Naive thymus-derived CD4-positive, alpha-beta T cell (primary cell): Measurements from ENCODE around the gene ZIM2. TPM values are rescaled to one million over a fixed set of nuclear protein-coding genes. Genes with fewer than 3 reads are reported as not detected.

Source experiments
- ATAC-seq: fragments of 150-1000 bp; cut with Tn5 transposase; 2 replicates; pipeline ENCODE4 v1.10.0; 2021; ENCODE audit warnings: mild to moderate bottlenecking, moderate library complexity
- CTCF ChIA-PET: fragments of 350-600 bp; sonication (Branson Sonifier 250); formaldehyde crosslinking; loops from one replicate; lab custom pipeline; 2021; ENCODE audit warnings: antibody characterized with exemption; lab: Charles Lee
- POLR2A ChIA-PET: fragments of 350-600 bp; sonication (Branson Sonifier 250); formaldehyde crosslinking; loops from one replicate; lab custom pipeline; 2021; ENCODE audit warnings: antibody characterized with exemption, inconsistent platforms; lab: Charles Lee
- DNase-seq, 9 donors: peaks; one replicate each; pipeline versions ENCODE4 v3.0.0 to v3.0.0-alpha.2; 2020 to 2022; ENCODE audit warnings: mixed read lengths in 1 of 9
- H3K27ac ChIP-seq: one replicate; pipeline ENCODE4 v1.7.0; 2013; ENCODE audit warnings: mild to moderate bottlenecking, low read depth, low read length, moderate library complexity
- H3K27me3 ChIP-seq, 2 donors: one replicate each; pipeline ENCODE4 v1.7.0; 2013; ENCODE audit warnings: low read length in 2 of 2, mild to moderate bottlenecking in 2 of 2, moderate library complexity in 2 of 2; ENCODE audit not compliant: control insufficient read depth in 2 of 2, insufficient read depth in 2 of 2
- H3K36me3 ChIP-seq, 3 experiments: 1 replicate in 2 of 3; 2 replicates in 1 of 3; pipeline ENCODE4 v1.7.0; 2013; ENCODE audit warnings: low read length in 3 of 3, mild to moderate bottlenecking in 3 of 3, moderate library complexity in 1 of 3; ENCODE audit not compliant: insufficient read depth in 3 of 3, control insufficient read depth in 2 of 3
- H3K4me1 ChIP-seq, 2 donors: one replicate each; pipeline ENCODE4 v1.7.0; 2013; ENCODE audit warnings: low read length in 2 of 2, mild to moderate bottlenecking in 2 of 2, moderate library complexity in 1 of 2; ENCODE audit not compliant: control insufficient read depth in 2 of 2, insufficient read depth in 2 of 2
- H3K4me3 ChIP-seq: 2 replicates; pipeline ENCODE4 v1.7.0; 2013; ENCODE audit warnings: mild to moderate bottlenecking, low read length
- H3K9me3 ChIP-seq, 3 experiments: 1 replicate in 2 of 3; 2 replicates in 1 of 3; pipeline ENCODE4 v1.7.0; 2013; ENCODE audit warnings: low read length in 3 of 3; ENCODE audit not compliant: control insufficient read depth in 2 of 3
- H3K27ac Mint-ChIP-seq, 9 donors: one replicate each; pipeline ENCODE4 v1.8.0; 2020 to 2022; ENCODE audit warnings: mixed read lengths in 9 of 9, mild to moderate bottlenecking in 8 of 9, moderate library complexity in 5 of 9, inconsistent platforms in 2 of 9
- H3K27me3 Mint-ChIP-seq, 5 donors: one replicate each; pipeline ENCODE4 v1.8.0; 2021 to 2022; ENCODE audit warnings: mixed read lengths in 5 of 5, mild to moderate bottlenecking in 1 of 5
- H3K36me3 Mint-ChIP-seq, 5 donors: one replicate each; pipeline ENCODE4 v1.8.0; 2020 to 2022; ENCODE audit warnings: mixed read lengths in 5 of 5, mild to moderate bottlenecking in 3 of 5, inconsistent platforms in 1 of 5
- H3K4me1 Mint-ChIP-seq, 7 donors: one replicate each; pipeline ENCODE4 v1.8.0; 2020 to 2022; ENCODE audit warnings: mixed read lengths in 7 of 7, mild to moderate bottlenecking in 3 of 7, inconsistent platforms in 1 of 7
- H3K4me3 Mint-ChIP-seq, 10 donors: one replicate each; pipeline ENCODE4 v1.8.0; 2020 to 2022; ENCODE audit warnings: mild to moderate bottlenecking in 10 of 10, mixed read lengths in 10 of 10, moderate library complexity in 6 of 10, inconsistent platforms in 2 of 10
- H3K9me3 Mint-ChIP-seq, 11 donors: one replicate each; pipeline ENCODE4 v1.8.0; 2020 to 2022; ENCODE audit warnings: mixed read lengths in 11 of 11, mild to moderate bottlenecking in 4 of 11, inconsistent platforms in 1 of 11, moderate library complexity in 1 of 11
- intact Hi-C, 2 donors: fragments of 100-400 bp; cut with micrococcal nuclease; formaldehyde crosslinking; loops; one replicate each; pipeline ENCODE4 v1.15.1; 2023
- polyA plus RNA-seq, 2 donors: library from polyadenylated mRNA; unstranded; fragments of 300-500 nt; fragmentation: Illumina TruSeq; gene quantifications; one replicate each; pipeline ENCODE4 v1.2.3, GENCODE V29; 2021
- total RNA-seq, 6 experiments: library from RNA in 5 of 6; stranded (reverse) in 5 of 6; gene quantifications; 1 replicate in 5 of 6; 2 replicates in 1 of 6; pipeline ENCODE4 v1.2.3 and lab custom pipeline; 2021 to 2026

Gene ZIM2
- total and polyA plus RNA-seq, 7 experiments from 2014 or later, result not detected

GRCh38 chr19:56839652-56840450 lies 675 bp downstream of the ZIM2 start:
- Histone ChIP-seq H3K9me3 (peaks cover 0 to 58% (median 7%) of the 10 kb centered on the region in 3 experiments), H3K27ac (no peak overlapping the region), H3K4me3 (no peak overlapping the region), H3K4me1 (no peaks in the 10 kb centered on the region), H3K27me3 (no peaks in the 10 kb centered on the region), H3K36me3 (no peaks in the 10 kb centered on the region)
- DNase-seq (no peak), ATAC-seq (peak; percentile 56)
- intact Hi-C loops, result no loop called here
- CTCF ChIA-PET, result no interaction called here
- H3K9me3 Mint-ChIP-seq, result peaks cover 22 to 53% (median 35%) of the 10 kb centered on the region in 11 donors
- POLR2A ChIA-PET, result no interaction called here
- H3K27me3 Mint-ChIP-seq, result peaks cover 2 to 34% (median 25%) of the 10 kb centered on the region in 5 donors
- peak overlapping the region in 1 of 9 donors; percentile 45 for H3K27ac Mint-ChIP-seq
- H3K4me3 Mint-ChIP-seq, result peak overlapping the region in 4 of 10 donors; percentile 9 to 35 (median 12)
- peaks cover 2 to 30% (median 17%) of the 10 kb centered on the region in 5 donors for H3K36me3 Mint-ChIP-seq
- H3K4me1 Mint-ChIP-seq, result peaks cover 0 to 5% (median 0%) of the 10 kb centered on the region in 7 donors

GRCh38 chr19:56838909-56839651 lies 1.4 kb downstream of the ZIM2 start:
- peaks cover 25 to 59% (median 41%) of the 10 kb centered on the region in 11 donors for H3K9me3 Mint-ChIP-seq
- peak; percentile 72 for ATAC-seq

GRCh38 chr19:56838024-56838908 lies 2.3 kb downstream of the ZIM2 start:
- Histone ChIP-seq H3K36me3 (no peaks in the 10 kb centered on the region), H3K4me1 (no peaks in the 10 kb centered on the region), H3K4me3 (no peak overlapping the region), H3K9me3 (peaks cover 0 to 59% (median 12%) of the 10 kb centered on the region in 3 experiments), H3K27ac (no peak overlapping the region), H3K27me3 (no peaks in the 10 kb centered on the region)
- Mint-ChIP-seq H3K27ac (no peak overlapping the region), H3K36me3 (peaks cover 2 to 32% (median 17%) of the 10 kb centered on the region in 5 donors), H3K27me3 (peaks cover 2 to 34% (median 28%) of the 10 kb centered on the region in 5 donors), H3K4me1 (peaks cover 0 to 5% (median 0%) of the 10 kb centered on the region in 7 donors), H3K4me3 (peak overlapping the region in 3 of 10 donors; percentile 14 to 53 (median 35)), H3K9me3 (peaks cover 31 to 65% (median 48%) of the 10 kb centered on the region in 11 donors)
- ChIA-PET CTCF (no interaction called here), POLR2A (no interaction called here)
- ATAC-seq (no peak), DNase-seq (no peak)
- intact Hi-C loops, result no loop called here

More at GRCh38 chr19:56838909-56839651, 1.4 kb downstream of the ZIM2 start:
- H3K4me1 Mint-ChIP-seq, result peaks cover 0 to 5% (median 0%) of the 10 kb centered on the region in 7 donors
- Histone ChIP-seq H3K27me3 (no peaks in the 10 kb centered on the region), H3K36me3 (no peaks in the 10 kb centered on the region), H3K4me1 (no peaks in the 10 kb centered on the region), H3K27ac (no peak overlapping the region), H3K4me3 (no peak overlapping the region), H3K9me3 (peaks cover 0 to 59% (median 12%) of the 10 kb centered on the region in 3 experiments)
- H3K4me3 Mint-ChIP-seq, result peak overlapping the region in 3 of 10 donors; percentile 11 to 35 (median 13)
- H3K36me3 Mint-ChIP-seq, result peaks cover 2 to 31% (median 17%) of the 10 kb centered on the region in 5 donors
- H3K27me3 Mint-ChIP-seq, result peaks cover 2 to 34% (median 28%) of the 10 kb centered on the region in 5 donors
- no peak for DNase-seq
- intact Hi-C loops, result no loop called here
- ChIA-PET POLR2A (no interaction called here), CTCF (no interaction called here)
- peak overlapping the region in 1 of 9 donors; percentile 45 for H3K27ac Mint-ChIP-seq

GRCh38 chr19:56837492-56838023 lies 3.0 kb downstream of the ZIM2 start:
- H3K4me1 Mint-ChIP-seq, result peaks cover 0 to 5% (median 0%) of the 10 kb centered on the region in 7 donors
- ATAC-seq, result no peak
- intact Hi-C loops, result no loop called here
- H3K9me3 ChIP-seq, result peaks cover 0 to 59% (median 12%) of the 10 kb centered on the region in 3 experiments
- peaks cover 2 to 33% (median 17%) of the 10 kb centered on the region in 5 donors for H3K36me3 Mint-ChIP-seq
- H3K4me1 ChIP-seq, result no peaks in the 10 kb centered on the region
- H3K4me3 ChIP-seq, result no peak overlapping the region
- no peak overlapping the region for H3K27ac ChIP-seq
- H3K4me3 Mint-ChIP-seq, result peak overlapping the region in 4 of 10 donors; percentile 32 to 58 (median 42)
- peak overlapping the region in 1 of 9 donors; percentile 70 for H3K27ac Mint-ChIP-seq
- ChIA-PET POLR2A (no interaction called here), CTCF (no interaction called here)
- DNase-seq, result no peak
- H3K27me3 ChIP-seq, result no peaks in the 10 kb centered on the region
- H3K27me3 Mint-ChIP-seq, result peaks cover 2 to 34% (median 28%) of the 10 kb centered on the region in 5 donors
- H3K9me3 Mint-ChIP-seq, result peaks cover 32 to 72% (median 55%) of the 10 kb centered on the region in 11 donors
- no peaks in the 10 kb centered on the region for H3K36me3 ChIP-seq

GRCh38 chr19:56837004-56837403 lies 3.5 kb downstream of the ZIM2 start:
- H3K27me3 Mint-ChIP-seq, result peaks cover 2 to 34% (median 28%) of the 10 kb centered on the region in 5 donors
- no peak for DNase-seq
- no peak for ATAC-seq
- peaks cover 32 to 78% (median 59%) of the 10 kb centered on the region in 11 donors for H3K9me3 Mint-ChIP-seq
- Histone ChIP-seq H3K4me1 (no peaks in the 10 kb centered on the region), H3K9me3 (peaks cover 0 to 59% (median 12%) of the 10 kb centered on the region in 3 experiments), H3K27ac (no peak overlapping the region), H3K36me3 (no peaks in the 10 kb centered on the region), H3K4me3 (no peak overlapping the region), H3K27me3 (no peaks in the 10 kb centered on the region)
- CTCF ChIA-PET, result no interaction called here
- H3K4me1 Mint-ChIP-seq, result peaks cover 0 to 5% (median 0%) of the 10 kb centered on the region in 7 donors
- intact Hi-C loops, result no loop called here
- peak overlapping the region in 2 of 10 donors; percentile 32 to 58 for H3K4me3 Mint-ChIP-seq
- H3K27ac Mint-ChIP-seq, result no peak overlapping the region
- POLR2A ChIA-PET, result no interaction called here
- peaks cover 2 to 35% (median 17%) of the 10 kb centered on the region in 5 donors for H3K36me3 Mint-ChIP-seq
